ENCODE results near the gene ANGEL1.

GRCh38 chr14:76806446-76806845 lies 6.2 kb downstream of the ANGEL1 start:
- TF ChIP-seq CTCF (conservative IDR thresholded peaks at IDR 0.05; ENCODE audit: low read depth in 2 of 2) (no peak), ETS1 (IDR thresholded peaks at IDR 0.05) (no peak), ZNF462 (CRISPR knock-in tag; IDR thresholded peaks at IDR 0.05) (no peak)
